ENCODE results near the gene KCNC4. TPM values are rescaled to one million over a fixed set of nuclear protein-coding genes. Genes with fewer than 3 reads are reported as not detected.
A peak's percentile ranks its signal among the peaks of the same experiment; 100 is the strongest.

Gene KCNC4
- total and polyA plus RNA-seq, 2 of the 13 experiments (the other 11 are each of a cell fraction or from before 2014, with no cell fraction given) = 0.24 to 0.66 TPM

- ChIA-PET CTCF (ENCODE audit: low intra/inter-chr PET ratio, low total read pairs) (interaction anchor here (1.4 to 2.0 kb wide), 3 partner anchors 115 to 299 kb away, joined by 4 to 10 read pairs (median 5); no protein-coding TSS in a partner anchor), POLR2A (no interaction called here)
- Histone ChIP-seq H2AFZ (ENCODE audit: low read length) (no peak overlapping the region), H3K79me2 (ENCODE audit: insufficient read depth, low read length) (no peaks in the 10 kb centered on the region), H4K20me1 (ENCODE audit: insufficient read depth, low read length) (no peaks in the 10 kb centered on the region; the same call in 1 of the 2 replicates), H3K4me1 (ENCODE audit: insufficient read depth, low read length) (no peaks in the 10 kb centered on the region), H3K36me3 (replicated peaks in 1 of 2; ENCODE audit: control insufficient read depth in 1 of 2, insufficient read depth in 2 of 2, low read length in 2 of 2) (no peaks in the 10 kb centered on the region), H3K4me3 (replicated peaks in 1 of 3; ENCODE audit: insufficient read depth in 1 of 3, low read depth in 2 of 3, low read length in 3 of 3) (no peak overlapping the region), H3K27ac (ENCODE audit: extremely low read length, insufficient read depth, low read length) (no peak overlapping the region), H3K9me3 (ENCODE audit: low read length) (no peaks in the 10 kb centered on the region), H3K27me3 (ENCODE audit: control insufficient read depth in 1 of 2, insufficient read depth in 2 of 2, low read length in 2 of 2) (peaks cover 7 to 26% of the 10 kb centered on the region in 2 experiments; a peak in 3 of 5 replicates), H3K9ac (ENCODE audit: insufficient read depth, low read depth, low read length) (no peak overlapping the region), H3K4me2 (ENCODE audit: low read depth, low read length) (no peak overlapping the region)
- in situ Hi-C loops (cut with HindIII; ENCODE audit: extremely low pct_ligation_motif_present, low pct_unique_long_range_greater_than_20kb) = no loop called here
- DNase-seq (ENCODE audit: low spot score) = peak; percentile 42
- FAIRE-seq = peak; percentile 83
- ATAC-seq = peak; percentile 90
- intact Hi-C loops (cut with micrococcal nuclease; ENCODE audit: unreplicated experiment) = loop anchor here (2.0 kb wide), 1 partner anchor 300 kb away; no protein-coding TSS in a partner anchor
- BruUV-seq (replicated peaks) = no TSS peak
- 24% methylated on average over 5 of the region's 12 CpGs for WGBS (ENCODE audit: low lambda C conversion rate)
- TF ChIP-seq MBD4 (IDR thresholded peaks at IDR 0.05; ENCODE audit: borderline replicate concordance, low read length) (no peak), ZNF570 (CRISPR knock-in tag; IDR thresholded peaks at IDR 0.05; ENCODE audit: borderline replicate concordance) (no peak), TFDP2 (CRISPR knock-in tag; IDR thresholded peaks at IDR 0.05) (no peak), SMC3 (IDR thresholded peaks at IDR 0.05; ENCODE audit: low read length) (peak; percentile 70), XRCC5 (optimal IDR thresholded peaks at IDR 0.05; ENCODE audit: low read length) (peak; percentile 65), HBP1 (CRISPR knock-in tag; IDR thresholded peaks at IDR 0.05; ENCODE audit: low read depth) (no peak), ZFX (CRISPR knock-in tag; IDR thresholded peaks at IDR 0.05; ENCODE audit: low read depth) (peak; percentile 31; the same call in 1 of the 2 replicates), MEF2D (CRISPR knock-in tag; IDR thresholded peaks at IDR 0.05) (no peak), ZSCAN30 (CRISPR knock-in tag; IDR thresholded peaks at IDR 0.05) (no peak), POGZ (CRISPR knock-in tag; IDR thresholded peaks at IDR 0.05) (no peak), RARA (CRISPR knock-in tag; IDR thresholded peaks at IDR 0.05) (no peak), ZNF362 (CRISPR knock-in tag; IDR thresholded peaks at IDR 0.05; ENCODE audit: borderline replicate concordance) (no peak), MAFF (IDR thresholded peaks at IDR 0.05; ENCODE audit: low read depth, low read length) (0 out of 2 replicates have a peak, but pooled peaks have one; percentile 35), ZNF34 (CRISPR knock-in tag; IDR thresholded peaks at IDR 0.05; ENCODE audit: borderline replicate concordance) (no peak), NKX3-1 (CRISPR knock-in tag; IDR thresholded peaks at IDR 0.05) (no peak), TOE1 (CRISPR knock-in tag; IDR thresholded peaks at IDR 0.05) (no peak), HNF4G (IDR thresholded peaks at IDR 0.05; ENCODE audit: borderline replicate concordance, low read depth, low read length) (peak; percentile 65; the same call in 1 of the 2 replicates), HNF4G (CRISPR knock-in tag; IDR thresholded peaks at IDR 0.05; ENCODE audit: borderline replicate concordance, low read depth) (no peak), RAD21 (CRISPR knock-in tag; IDR thresholded peaks at IDR 0.05) (peak; percentile 23; the same call in 1 of the 2 replicates), ZNF292 (CRISPR knock-in tag; IDR thresholded peaks at IDR 0.05; ENCODE audit: borderline replicate concordance, low read depth) (no peak)
Measured at GRCh38 chr1:110196917-110197765, 13.0 kb upstream of the KCNC4 start.
